ENCODE measurements around the gene FAM171A2. TPM values are rescaled to one million over a fixed set of nuclear protein-coding genes. Genes with fewer than 3 reads are reported as not detected.

The FAM171A2 gene
- total and polyA plus RNA-seq, 10 of the 15 experiments (the other 5 are each of a cell fraction or from before 2014, with no cell fraction given), result 0.08 to 1.7 (median 0.27) TPM; not detected in 2

DNA sequence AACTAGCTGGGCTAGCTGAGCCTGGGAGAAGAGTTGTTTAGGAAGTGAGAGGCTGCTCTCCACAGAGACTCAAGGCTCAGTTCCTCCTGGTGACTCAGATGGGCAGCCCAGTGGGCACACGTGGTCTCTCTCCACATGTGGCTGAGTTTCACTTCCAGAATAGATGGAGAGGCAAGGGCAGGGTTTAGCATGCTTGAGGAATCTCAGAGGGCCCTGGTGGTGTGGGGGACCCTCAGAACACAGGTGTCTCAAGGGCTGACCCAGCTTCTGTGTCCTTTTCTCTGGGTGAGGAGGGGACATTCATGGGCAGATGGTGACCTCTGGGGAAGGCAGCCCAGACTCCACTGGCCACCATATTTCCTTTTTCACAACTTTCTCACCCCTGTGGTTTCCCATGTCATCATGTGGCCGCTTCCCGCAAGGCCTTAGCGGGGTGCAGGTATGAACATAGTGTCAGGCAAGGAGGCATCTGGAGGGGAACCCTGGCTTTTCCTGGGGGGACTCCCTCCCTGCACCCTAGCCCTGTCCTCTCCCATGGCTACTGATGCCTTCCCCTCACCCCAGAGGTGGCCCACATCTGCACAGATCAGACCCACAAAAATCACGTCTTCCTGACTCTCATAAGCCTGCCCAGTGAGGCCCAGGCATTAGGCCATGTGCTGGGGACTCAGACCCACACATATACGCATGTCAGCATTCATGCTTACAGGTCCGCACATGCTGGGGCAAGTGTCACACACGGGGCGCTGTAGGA lies 15.2 kb downstream of the FAM171A2 start (continued):
- peak; percentile 7; the same call in 1 of the 2 replicates for TF ChIP-seq SIN3A (IDR thresholded peaks at IDR 0.05; ENCODE audit: low read depth, low read length)
- no peak for TF ChIP-seq NRF1 (conservative IDR thresholded peaks at IDR 0.05; ENCODE audit: low read depth, low read length)
- TF ChIP-seq IRF4 (IDR thresholded peaks at IDR 0.05; ENCODE audit: low read depth, low read length), result peak; percentile 98
- TF ChIP-seq HDAC6 (IDR thresholded peaks at IDR 0.05; ENCODE audit: unreplicated experiment), result no peak
- no peak for TF ChIP-seq NFYA (IDR thresholded peaks at IDR 0.05; ENCODE audit: borderline replicate concordance, low read depth, low read length)
- TF ChIP-seq JUNB (IDR thresholded peaks at IDR 0.05), result peak; percentile 89
- TF ChIP-seq RCOR1 (conservative IDR thresholded peaks at IDR 0.05; ENCODE audit: low read depth, low read length), result 0 out of 2 replicates have a peak, but pooled peaks have one; percentile 43
- peak; percentile 62 for TF ChIP-seq SP1 (IDR thresholded peaks at IDR 0.05; ENCODE audit: low read depth, low read length)
- peak; percentile 41; the same call in 1 of the 2 replicates for TF ChIP-seq SMARCA5 (IDR thresholded peaks at IDR 0.05)
- TF ChIP-seq, protein P1, sequence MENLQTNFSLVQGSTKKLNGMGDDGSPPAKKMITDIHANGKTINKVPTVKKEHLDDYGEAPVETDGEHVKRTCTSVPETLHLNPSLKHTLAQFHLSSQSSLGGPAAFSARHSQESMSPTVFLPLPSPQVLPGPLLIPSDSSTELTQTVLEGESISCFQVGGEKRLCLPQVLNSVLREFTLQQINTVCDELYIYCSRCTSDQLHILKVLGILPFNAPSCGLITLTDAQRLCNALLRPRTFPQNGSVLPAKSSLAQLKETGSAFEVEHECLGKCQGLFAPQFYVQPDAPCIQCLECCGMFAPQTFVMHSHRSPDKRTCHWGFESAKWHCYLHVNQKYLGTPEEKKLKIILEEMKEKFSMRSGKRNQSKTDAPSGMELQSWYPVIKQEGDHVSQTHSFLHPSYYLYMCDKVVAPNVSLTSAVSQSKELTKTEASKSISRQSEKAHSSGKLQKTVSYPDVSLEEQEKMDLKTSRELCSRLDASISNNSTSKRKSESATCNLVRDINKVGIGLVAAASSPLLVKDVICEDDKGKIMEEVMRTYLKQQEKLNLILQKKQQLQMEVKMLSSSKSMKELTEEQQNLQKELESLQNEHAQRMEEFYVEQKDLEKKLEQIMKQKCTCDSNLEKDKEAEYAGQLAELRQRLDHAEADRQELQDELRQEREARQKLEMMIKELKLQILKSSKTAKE (IDR thresholded peaks at IDR 0.05; ENCODE audit: low read depth, poor library complexity, severe bottlenecking), result peak; percentile 81
- peak in 1 of 2 experiments; percentile 83; a peak in 2 of 3 replicates for TF ChIP-seq EGR1 (IDR thresholded peaks at IDR 0.05; ENCODE audit: borderline replicate concordance in 1 of 2, low read depth in 2 of 2, low read length in 2 of 2)
- TF ChIP-seq IKZF1 (conservative IDR thresholded peaks at IDR 0.05), result peak; percentile 97
- no peak for TF ChIP-seq MYB (IDR thresholded peaks at IDR 0.05; ENCODE audit: borderline replicate concordance, low read depth, low read length)
- TF ChIP-seq, protein P2, sequence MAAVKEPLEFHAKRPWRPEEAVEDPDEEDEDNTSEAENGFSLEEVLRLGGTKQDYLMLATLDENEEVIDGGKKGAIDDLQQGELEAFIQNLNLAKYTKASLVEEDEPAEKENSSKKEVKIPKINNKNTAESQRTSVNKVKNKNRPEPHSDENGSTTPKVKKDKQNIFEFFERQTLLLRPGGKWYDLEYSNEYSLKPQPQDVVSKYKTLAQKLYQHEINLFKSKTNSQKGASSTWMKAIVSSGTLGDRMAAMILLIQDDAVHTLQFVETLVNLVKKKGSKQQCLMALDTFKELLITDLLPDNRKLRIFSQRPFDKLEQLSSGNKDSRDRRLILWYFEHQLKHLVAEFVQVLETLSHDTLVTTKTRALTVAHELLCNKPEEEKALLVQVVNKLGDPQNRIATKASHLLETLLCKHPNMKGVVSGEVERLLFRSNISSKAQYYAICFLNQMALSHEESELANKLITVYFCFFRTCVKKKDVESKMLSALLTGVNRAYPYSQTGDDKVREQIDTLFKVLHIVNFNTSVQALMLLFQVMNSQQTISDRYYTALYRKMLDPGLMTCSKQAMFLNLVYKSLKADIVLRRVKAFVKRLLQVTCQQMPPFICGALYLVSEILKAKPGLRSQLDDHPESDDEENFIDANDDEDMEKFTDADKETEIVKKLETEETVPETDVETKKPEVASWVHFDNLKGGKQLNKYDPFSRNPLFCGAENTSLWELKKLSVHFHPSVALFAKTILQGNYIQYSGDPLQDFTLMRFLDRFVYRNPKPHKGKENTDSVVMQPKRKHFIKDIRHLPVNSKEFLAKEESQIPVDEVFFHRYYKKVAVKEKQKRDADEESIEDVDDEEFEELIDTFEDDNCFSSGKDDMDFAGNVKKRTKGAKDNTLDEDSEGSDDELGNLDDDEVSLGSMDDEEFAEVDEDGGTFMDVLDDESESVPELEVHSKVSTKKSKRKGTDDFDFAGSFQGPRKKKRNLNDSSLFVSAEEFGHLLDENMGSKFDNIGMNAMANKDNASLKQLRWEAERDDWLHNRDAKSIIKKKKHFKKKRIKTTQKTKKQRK (IDR thresholded peaks at IDR 0.05; ENCODE audit: low read depth, low read length), result no peak
- peak; percentile 41; the same call in 1 of the 2 replicates for TF ChIP-seq CBFB (IDR thresholded peaks at IDR 0.05; ENCODE audit: low read depth)
- TF ChIP-seq, protein P3, sequence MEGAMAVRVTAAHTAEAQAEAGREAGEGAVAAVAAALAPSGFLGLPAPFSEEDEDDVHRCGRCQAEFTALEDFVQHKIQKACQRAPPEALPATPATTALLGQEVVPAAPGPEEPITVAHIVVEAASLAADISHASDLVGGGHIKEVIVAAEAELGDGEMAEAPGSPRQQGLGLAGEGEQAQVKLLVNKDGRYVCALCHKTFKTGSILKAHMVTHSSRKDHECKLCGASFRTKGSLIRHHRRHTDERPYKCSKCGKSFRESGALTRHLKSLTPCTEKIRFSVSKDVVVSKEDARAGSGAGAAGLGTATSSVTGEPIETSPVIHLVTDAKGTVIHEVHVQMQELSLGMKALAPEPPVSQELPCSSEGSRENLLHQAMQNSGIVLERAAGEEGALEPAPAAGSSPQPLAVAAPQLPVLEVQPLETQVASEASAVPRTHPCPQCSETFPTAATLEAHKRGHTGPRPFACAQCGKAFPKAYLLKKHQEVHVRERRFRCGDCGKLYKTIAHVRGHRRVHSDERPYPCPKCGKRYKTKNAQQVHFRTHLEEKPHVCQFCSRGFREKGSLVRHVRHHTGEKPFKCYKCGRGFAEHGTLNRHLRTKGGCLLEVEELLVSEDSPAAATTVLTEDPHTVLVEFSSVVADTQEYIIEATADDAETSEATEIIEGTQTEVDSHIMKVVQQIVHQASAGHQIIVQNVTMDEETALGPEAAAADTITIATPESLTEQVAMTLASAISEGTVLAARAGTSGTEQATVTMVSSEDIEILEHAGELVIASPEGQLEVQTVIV (IDR thresholded peaks at IDR 0.05; ENCODE audit: borderline replicate concordance, partially characterized antibody), result no peak
- TF ChIP-seq, protein P4, sequence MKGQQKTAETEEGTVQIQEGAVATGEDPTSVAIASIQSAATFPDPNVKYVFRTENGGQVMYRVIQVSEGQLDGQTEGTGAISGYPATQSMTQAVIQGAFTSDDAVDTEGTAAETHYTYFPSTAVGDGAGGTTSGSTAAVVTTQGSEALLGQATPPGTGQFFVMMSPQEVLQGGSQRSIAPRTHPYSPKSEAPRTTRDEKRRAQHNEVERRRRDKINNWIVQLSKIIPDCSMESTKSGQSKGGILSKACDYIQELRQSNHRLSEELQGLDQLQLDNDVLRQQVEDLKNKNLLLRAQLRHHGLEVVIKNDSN (IDR thresholded peaks at IDR 0.05; ENCODE audit: borderline replicate concordance, extremely low read length, insufficient read depth, low read depth, low read length), result peak; percentile 81
- TF ChIP-seq, protein P5, sequence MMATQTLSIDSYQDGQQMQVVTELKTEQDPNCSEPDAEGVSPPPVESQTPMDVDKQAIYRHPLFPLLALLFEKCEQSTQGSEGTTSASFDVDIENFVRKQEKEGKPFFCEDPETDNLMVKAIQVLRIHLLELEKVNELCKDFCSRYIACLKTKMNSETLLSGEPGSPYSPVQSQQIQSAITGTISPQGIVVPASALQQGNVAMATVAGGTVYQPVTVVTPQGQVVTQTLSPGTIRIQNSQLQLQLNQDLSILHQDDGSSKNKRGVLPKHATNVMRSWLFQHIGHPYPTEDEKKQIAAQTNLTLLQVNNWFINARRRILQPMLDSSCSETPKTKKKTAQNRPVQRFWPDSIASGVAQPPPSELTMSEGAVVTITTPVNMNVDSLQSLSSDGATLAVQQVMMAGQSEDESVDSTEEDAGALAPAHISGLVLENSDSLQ (IDR thresholded peaks at IDR 0.05), result peak; percentile 47; the same call in 1 of the 2 replicates
